Right forelimb (tissue), 1 donor: ENCODE measurements around the gene AMOTL2.
A peak's percentile ranks its signal among the peaks of the same experiment; 100 is the strongest.

Experiments used
- DNase-seq: peaks from one replicate; pipeline ENCODE4 v3.0.0-alpha.2; 2018

The AMOTL2 gene

GRCh38 chr3:134331811-134332199 is 42.4 kb downstream of the AMOTL2 start:
- no peak for DNase-seq

GRCh38 chr3:134330883-134331810 is 43.1 kb downstream of the AMOTL2 start:
- peak; percentile 83 for DNase-seq

- DNase-seq, result peak; percentile 24
These were observed 45.4 kb downstream of the AMOTL2 start for GRCh38 chr3:134328846-134329245.

GRCh38 chr3:134328147-134328591 is 46.1 kb downstream of the AMOTL2 start:
- no peak for DNase-seq

- no peak for DNase-seq
These were observed 46.7 kb downstream of the AMOTL2 start for GRCh38 chr3:134327594-134327975.

GRCh38 chr3:134326760-134327593 is 47.3 kb downstream of the AMOTL2 start:
- no peak for DNase-seq

GRCh38 chr3:134326126-134326525 is 48.1 kb downstream of the AMOTL2 start:
- no peak for DNase-seq

GRCh38 chr3:134325706-134326105 is 48.5 kb downstream of the AMOTL2 start:
- DNase-seq, result no peak

- no peak for DNase-seq
These were observed 49.1 kb downstream of the AMOTL2 start for GRCh38 chr3:134325061-134325705.

GRCh38 chr3:134323966-134324962 is 50.0 kb downstream of the AMOTL2 start:
- no peak for DNase-seq

GRCh38 chr3:134322286-134322685 is 52.0 kb downstream of the AMOTL2 start:
- no peak for DNase-seq

- no peak for DNase-seq
These were observed 53.5 kb downstream of the AMOTL2 start for GRCh38 chr3:134320749-134321148.

- DNase-seq, result no peak
These were observed 54.3 kb downstream of the AMOTL2 start for GRCh38 chr3:134319931-134320330.

- DNase-seq, result no peak
These were observed 56.1 kb downstream of the AMOTL2 start for GRCh38 chr3:134318166-134318565.

GRCh38 chr3:134317106-134317947 is 56.9 kb downstream of the AMOTL2 start:
- DNase-seq, result no peak

- DNase-seq, result peak; percentile 67
These were observed 58.8 kb downstream of the AMOTL2 start for GRCh38 chr3:134315286-134316106.

GRCh38 chr3:134314588-134315285 is 59.5 kb downstream of the AMOTL2 start:
- DNase-seq, result no peak

- no peak for DNase-seq
These were observed 60.2 kb downstream of the AMOTL2 start for GRCh38 chr3:134313847-134314587.
